IMR-90 (cell line): ENCODE data around the gene CYB5RL. TPM values are rescaled to one million over a fixed set of nuclear protein-coding genes. Genes with fewer than 3 reads are reported as not detected.

Experiments used
- ATAC-seq: fragments of 200-7000 bp; cut with Tn5 transposase; 2 replicates; pipeline ENCODE4 v1.9.1; 2020; ENCODE audit warnings: low read depth, mild to moderate bottlenecking, moderate library complexity
- BruUV-seq: library from RNA; stranded (reverse); fragments of 400-500 nt; replicated peaks from 2 replicates; lab custom pipeline; 2021; lab: Mats Ljungman, UMichigan
- CTCF ChIA-PET: fragments of 300-600 bp; formaldehyde crosslinking; extraction: SDS; loops from one replicate; lab custom pipeline; 2021; ENCODE audit warnings: antibody characterized with exemption; lab: Yijun Ruan, JAX
- POLR2A ChIA-PET: fragments of 300-600 bp; sonication (Branson Sonifier 250); formaldehyde crosslinking; loops from one replicate; lab custom pipeline; 2022; ENCODE audit warnings: antibody characterized with exemption; ENCODE audit not compliant: unreplicated experiment; lab: Charles Lee
- DNase-seq: peaks from one replicate; pipeline ENCODE4 v3.0.0; 2013
- H2AFZ ChIP-seq: replicated peaks from 2 replicates; pipeline ENCODE3; 2013; ENCODE audit warnings: low read length, mild to moderate bottlenecking; ENCODE audit not compliant: poor library complexity
- H2AK5ac ChIP-seq: 2 replicates; pipeline ENCODE4 v1.6.1; 2013; ENCODE audit warnings: low read depth, low read length, inconsistent platforms
- H2AK9ac ChIP-seq: replicated peaks from 2 replicates; pipeline ENCODE3; 2013; ENCODE audit warnings: mild to moderate bottlenecking, low read depth, low read length, moderate library complexity; ENCODE audit not compliant: poor library complexity
- H2BK120ac ChIP-seq: 2 replicates; pipeline ENCODE4 v1.6.1; 2013; ENCODE audit warnings: low read depth, low read length, inconsistent platforms
- H2BK15ac ChIP-seq: 3 replicates; pipeline ENCODE4 v1.6.1; 2013; ENCODE audit warnings: low read depth, low read length, inconsistent platforms
- H2BK20ac ChIP-seq: 2 replicates; pipeline ENCODE4 v1.6.1; 2013; ENCODE audit warnings: low read depth, mild to moderate bottlenecking, inconsistent platforms, low read length, moderate library complexity
- H2BK5ac ChIP-seq: 2 replicates; pipeline ENCODE4 v1.6.1; 2013; ENCODE audit warnings: mild to moderate bottlenecking, low read depth, low read length, inconsistent platforms; ENCODE audit not compliant: poor library complexity, severe bottlenecking
- H3K14ac ChIP-seq: replicated peaks from 2 replicates; pipeline ENCODE4 v1.6.1; 2013; ENCODE audit warnings: low read depth, low read length, inconsistent platforms
- H3K18ac ChIP-seq: 2 replicates; pipeline ENCODE4 v1.6.1; 2013; ENCODE audit warnings: low read depth, low read length, control low read depth
- H3K23ac ChIP-seq: 2 replicates; pipeline ENCODE4 v1.6.1; 2013; ENCODE audit warnings: low read depth, low read length, inconsistent platforms
- H3K27ac ChIP-seq: 2 replicates; pipeline ENCODE4 v1.5.1; 2013; ENCODE audit warnings: mild to moderate bottlenecking, control low read depth, low read length; ENCODE audit not compliant: insufficient read depth
- H3K27me3 ChIP-seq: 2 replicates; pipeline ENCODE4 v1.6.1; 2013; ENCODE audit warnings: low read length; ENCODE audit not compliant: control insufficient read depth, insufficient read depth
- H3K36me3 ChIP-seq: 2 replicates; pipeline ENCODE4 v1.6.1; 2013; ENCODE audit warnings: low read length, mixed read lengths; ENCODE audit not compliant: control insufficient read depth, insufficient read depth
- H3K4ac ChIP-seq: 2 replicates; pipeline ENCODE4 v1.6.1; 2013; ENCODE audit warnings: low read depth, low read length, inconsistent platforms
- H3K4me1 ChIP-seq: 2 replicates; pipeline ENCODE4 v1.6.1; 2013; ENCODE audit warnings: low read length, mixed read lengths; ENCODE audit not compliant: control insufficient read depth, insufficient read depth
- H3K4me2 ChIP-seq: 2 replicates; pipeline ENCODE4 v1.6.1; 2013; ENCODE audit warnings: low read depth, mild to moderate bottlenecking, control low read depth, low read length, moderate library complexity
- H3K4me3 ChIP-seq: 2 replicates; pipeline ENCODE4 v1.5.1; 2013; ENCODE audit warnings: low read depth, mild to moderate bottlenecking, control low read depth, low read length, moderate library complexity; ENCODE audit not compliant: insufficient read depth
- H3K56ac ChIP-seq: 2 replicates; pipeline ENCODE4 v1.6.1; 2013; ENCODE audit warnings: low read length, inconsistent platforms; ENCODE audit not compliant: insufficient read depth; ENCODE audit errors: extremely low read depth
- H3K79me1 ChIP-seq, 2 experiments: 2 replicates each; pipeline ENCODE4 v1.6.1; 2013; ENCODE audit warnings: low read length in 2 of 2, inconsistent platforms in 1 of 2, low read depth in 1 of 2
- H3K9ac ChIP-seq: 2 replicates; pipeline ENCODE4 v1.6.1; 2013; ENCODE audit warnings: low read depth, low read length, control low read depth
- H3K9me1 ChIP-seq: 2 replicates; pipeline ENCODE4 v1.6.1; 2013; ENCODE audit warnings: low read length, inconsistent platforms; ENCODE audit not compliant: insufficient read depth
- H3K9me3 ChIP-seq: 2 replicates; pipeline ENCODE4 v1.6.1; 2013; ENCODE audit warnings: low read length; ENCODE audit not compliant: control insufficient read depth, insufficient read depth
- H4K20me1 ChIP-seq: 2 replicates; pipeline ENCODE4 v1.6.1; 2013; ENCODE audit warnings: low read length, inconsistent platforms; ENCODE audit not compliant: insufficient read depth
- H4K5ac ChIP-seq: 2 replicates; pipeline ENCODE4 v1.6.1; 2013; ENCODE audit warnings: mild to moderate bottlenecking, low read depth, low read length, control low read depth
- H4K8ac ChIP-seq, 2 experiments: 2 replicates each; pipeline ENCODE4 v1.6.1; 2013; ENCODE audit warnings: low read depth in 2 of 2, low read length in 2 of 2, control low read depth in 1 of 2, inconsistent platforms in 1 of 2
- H4K91ac ChIP-seq: 2 replicates; pipeline ENCODE4 v1.6.1; 2013; ENCODE audit warnings: low read depth, low read length, inconsistent platforms; ENCODE audit not compliant: insufficient read depth
- BHLHE40 ChIP-seq: fragments of 150-350 bp; IDR thresholded peaks from 2 replicates; pipeline ENCODE4 v1.6.1; 2016; ENCODE audit warnings: mild to moderate bottlenecking, low read depth, low read length
- CEBPB ChIP-seq: IDR thresholded peaks from 2 replicates; pipeline ENCODE4 v1.6.1; 2012; ENCODE audit warnings: low read depth, low read length, improper control_type of control experiment
- CHD1 ChIP-seq: IDR thresholded peaks from 2 replicates; pipeline ENCODE4 v1.6.1; 2012; ENCODE audit warnings: low read depth, low read length, improper control_type of control experiment
- FOS ChIP-seq: fragments of 150-350 bp; IDR thresholded peaks from 2 replicates; pipeline ENCODE4 v1.6.1; 2016; ENCODE audit warnings: low read depth, low read length
- MAFK ChIP-seq: IDR thresholded peaks from 2 replicates; pipeline ENCODE4 v1.6.1; 2012; ENCODE audit warnings: low read depth, low read length, improper control_type of control experiment
- MAZ ChIP-seq: IDR thresholded peaks from 2 replicates; pipeline ENCODE4 v1.6.1; 2012; ENCODE audit warnings: low read depth, mild to moderate bottlenecking, low read length, improper control_type of control experiment, moderate library complexity, borderline replicate concordance
- MXI1 ChIP-seq: IDR thresholded peaks from 2 replicates; pipeline ENCODE4 v1.6.1; 2012; ENCODE audit warnings: low read depth, mild to moderate bottlenecking, low read length, moderate library complexity, borderline replicate concordance
- NFE2L2 ChIP-seq: fragments of 150-350 bp; IDR thresholded peaks from 2 replicates; pipeline ENCODE4 v1.6.1; 2016; ENCODE audit warnings: low read depth, mild to moderate bottlenecking, low read length
- POLR2A ChIP-seq: IDR thresholded peaks from 2 replicates; pipeline ENCODE4 v1.6.1; 2012; ENCODE audit warnings: mild to moderate bottlenecking, low read depth, low read length
- RAD21 ChIP-seq: IDR thresholded peaks from 2 replicates; pipeline ENCODE4 v1.6.1; 2012; ENCODE audit warnings: low read length, improper control_type of control experiment
- RCOR1 ChIP-seq: IDR thresholded peaks from 2 replicates; pipeline ENCODE4 v1.6.1; 2012; ENCODE audit warnings: mild to moderate bottlenecking, low read length, improper control_type of control experiment; ENCODE audit not compliant: insufficient replicate concordance
- RFX5 ChIP-seq: IDR thresholded peaks from 2 replicates; pipeline ENCODE4 v1.8.0; 2012; ENCODE audit warnings: low read depth, mild to moderate bottlenecking, low read length, moderate library complexity
- SMC3 ChIP-seq: fragments of 150-350 bp; IDR thresholded peaks from 2 replicates; pipeline ENCODE4 v1.6.1; 2016; ENCODE audit warnings: low read depth, mild to moderate bottlenecking, antibody characterized with exemption, low read length, moderate library complexity
- WGBS, 2 experiments: methylation state at CpG; one replicate each; pipeline versions ENCODE4 v1.1.5 to v1.1.7; 2013; ENCODE audit warnings: missing lambda C conversion rate in 2 of 2; ENCODE audit not compliant: insufficient read length in 1 of 2; ENCODE audit errors: extremely low coverage in 2 of 2; 5-methylcytosine and 5-hydroxymethylcytosine counted together
- dilution Hi-C: fragments of 300-500 bp; cut with HindIII; formaldehyde crosslinking; loops from one replicate; pipeline ENCODE4 v1.14.3; 2018; ENCODE audit warnings: low sequenced_read_pairs; ENCODE audit not compliant: unreplicated experiment
- in situ Hi-C: fragments of 300-500 bp; cut with MboI; formaldehyde crosslinking; loops from 3 replicates; pipeline ENCODE4 v1.14.3; 2019; ENCODE audit warnings: low sequenced_read_pairs, inconsistent platforms, mixed read lengths
- intact Hi-C: fragments of 100-400 bp; cut with micrococcal nuclease; formaldehyde crosslinking; loops from 2 replicates; pipeline ENCODE4 v1.10.0; 2022
- polyA plus RNA-seq, 3 experiments: library from polyadenylated mRNA; depleted of rRNA; stranded (reverse); fragments of >200 nt; gene quantifications; 2 replicates each; pipeline ENCODE4 v1.2.3, GENCODE V29; 2012; ENCODE audit warnings: low replicate concordance in 1 of 3
- total RNA-seq: library from RNA; depleted of rRNA; stranded (reverse); fragments of >200 nt; gene quantifications from 2 replicates; pipeline ENCODE4 v1.2.3, GENCODE V29; 2012
- TF ChIP-seq, protein P1 (sequence below): fragments of 150-350 bp; IDR thresholded peaks from 2 replicates; pipeline ENCODE4 v1.6.1; 2017; ENCODE audit warnings: mild to moderate bottlenecking, antibody characterized with exemption, low read length, low read depth
- TF ChIP-seq, protein P2 (sequence below): fragments of 150-350 bp; IDR thresholded peaks from 2 replicates; pipeline ENCODE4 v1.6.1; 2016; ENCODE audit warnings: low read depth, mild to moderate bottlenecking, low read length, moderate library complexity, borderline replicate concordance
- TF ChIP-seq, protein P3 (sequence below): conservative IDR thresholded peaks from 2 replicates; pipeline ENCODE4 v1.5.1; 2012; ENCODE audit warnings: mild to moderate bottlenecking, low read depth, low read length, improper control_type of control experiment

Gene CYB5RL
- total and polyA plus RNA-seq, 2 of the 4 experiments (the other 2 are of a cell fraction), result 3.8 to 4.3 TPM

DNA sequence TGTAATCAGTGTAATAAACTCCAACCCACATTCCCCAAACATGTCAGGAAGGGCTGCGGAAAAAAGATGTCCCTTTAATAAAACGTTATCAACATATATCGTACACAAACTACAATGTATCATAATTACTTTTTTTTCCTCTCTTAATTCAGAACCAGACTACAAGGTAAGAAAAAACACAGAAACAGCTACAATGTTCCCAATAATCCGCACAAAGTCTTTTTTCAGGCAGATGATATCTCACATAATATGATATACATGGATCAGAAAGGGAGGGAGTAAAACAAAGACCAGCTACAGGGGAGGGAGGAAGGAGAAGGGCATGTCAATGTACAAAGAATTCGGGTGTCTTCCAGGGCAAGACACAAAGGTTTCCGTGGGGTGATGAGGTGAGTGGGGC, 25.5 kb upstream of the CYB5RL start:
- Histone ChIP-seq H3K27ac (no peak overlapping the region), H3K27me3 (no peaks in the 10 kb centered on the region), H3K18ac (no peak overlapping the region), H3K36me3 (peaks cover 19% of the 10 kb centered on the region; the same call in 1 of the 2 replicates), H3K9me1 (peaks cover 20% of the 10 kb centered on the region), H2AK5ac (no peak overlapping the region), H3K56ac (no peak overlapping the region), H2BK15ac (no peak overlapping the region), H3K14ac (no peak overlapping the region), H2AFZ (no peak overlapping the region), H2AK9ac (no peak overlapping the region), H2BK120ac (no peak overlapping the region), H4K91ac (no peak overlapping the region), H3K23ac (no peak overlapping the region), H3K4me1 (peaks cover 22% of the 10 kb centered on the region), H3K9me3 (no peaks in the 10 kb centered on the region), H3K4ac (no peak overlapping the region), H4K20me1 (peaks cover 10% of the 10 kb centered on the region), H3K4me2 (no peak overlapping the region), H2BK5ac (no peak overlapping the region), H4K8ac (no peak overlapping the region), H3K4me3 (no peak overlapping the region), H2BK20ac (no peak overlapping the region), H3K79me1 (peaks cover 0 to 5% of the 10 kb centered on the region in 2 experiments; a peak in 1 of 4 replicates), H4K5ac (no peak overlapping the region), H3K9ac (no peak overlapping the region)
- no TSS peak for BruUV-seq
- dilution Hi-C loops (no loop called here), intact Hi-C loops (loop anchor here (10.0 kb wide), 1 partner anchor 179 kb away; the partner anchor contains the start of gene SSBP3), in situ Hi-C loops (no loop called here)
- no peak for ATAC-seq
- WGBS, 2 experiments, result 100% methylated on average over 2 of the region's 6 CpGs; no CpG with 5 or more reads in 1 of the 2 experiments
- TF ChIP-seq MAZ (no peak), NFE2L2 (no peak), BHLHE40 (no peak), RAD21 (no peak), MAFK (no peak), CEBPB (no peak), CHD1 (no peak), SMC3 (no peak), POLR2A (no peak), RFX5 (no peak), RCOR1 (no peak), MXI1 (no peak), FOS (no peak)
- TF ChIP-seq, protein P1, sequence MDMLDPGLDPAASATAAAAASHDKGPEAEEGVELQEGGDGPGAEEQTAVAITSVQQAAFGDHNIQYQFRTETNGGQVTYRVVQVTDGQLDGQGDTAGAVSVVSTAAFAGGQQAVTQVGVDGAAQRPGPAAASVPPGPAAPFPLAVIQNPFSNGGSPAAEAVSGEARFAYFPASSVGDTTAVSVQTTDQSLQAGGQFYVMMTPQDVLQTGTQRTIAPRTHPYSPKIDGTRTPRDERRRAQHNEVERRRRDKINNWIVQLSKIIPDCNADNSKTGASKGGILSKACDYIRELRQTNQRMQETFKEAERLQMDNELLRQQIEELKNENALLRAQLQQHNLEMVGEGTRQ, result no peak
- TF ChIP-seq, protein P2, sequence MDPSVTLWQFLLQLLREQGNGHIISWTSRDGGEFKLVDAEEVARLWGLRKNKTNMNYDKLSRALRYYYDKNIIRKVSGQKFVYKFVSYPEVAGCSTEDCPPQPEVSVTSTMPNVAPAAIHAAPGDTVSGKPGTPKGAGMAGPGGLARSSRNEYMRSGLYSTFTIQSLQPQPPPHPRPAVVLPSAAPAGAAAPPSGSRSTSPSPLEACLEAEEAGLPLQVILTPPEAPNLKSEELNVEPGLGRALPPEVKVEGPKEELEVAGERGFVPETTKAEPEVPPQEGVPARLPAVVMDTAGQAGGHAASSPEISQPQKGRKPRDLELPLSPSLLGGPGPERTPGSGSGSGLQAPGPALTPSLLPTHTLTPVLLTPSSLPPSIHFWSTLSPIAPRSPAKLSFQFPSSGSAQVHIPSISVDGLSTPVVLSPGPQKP, result no peak
- TF ChIP-seq, protein P3, sequence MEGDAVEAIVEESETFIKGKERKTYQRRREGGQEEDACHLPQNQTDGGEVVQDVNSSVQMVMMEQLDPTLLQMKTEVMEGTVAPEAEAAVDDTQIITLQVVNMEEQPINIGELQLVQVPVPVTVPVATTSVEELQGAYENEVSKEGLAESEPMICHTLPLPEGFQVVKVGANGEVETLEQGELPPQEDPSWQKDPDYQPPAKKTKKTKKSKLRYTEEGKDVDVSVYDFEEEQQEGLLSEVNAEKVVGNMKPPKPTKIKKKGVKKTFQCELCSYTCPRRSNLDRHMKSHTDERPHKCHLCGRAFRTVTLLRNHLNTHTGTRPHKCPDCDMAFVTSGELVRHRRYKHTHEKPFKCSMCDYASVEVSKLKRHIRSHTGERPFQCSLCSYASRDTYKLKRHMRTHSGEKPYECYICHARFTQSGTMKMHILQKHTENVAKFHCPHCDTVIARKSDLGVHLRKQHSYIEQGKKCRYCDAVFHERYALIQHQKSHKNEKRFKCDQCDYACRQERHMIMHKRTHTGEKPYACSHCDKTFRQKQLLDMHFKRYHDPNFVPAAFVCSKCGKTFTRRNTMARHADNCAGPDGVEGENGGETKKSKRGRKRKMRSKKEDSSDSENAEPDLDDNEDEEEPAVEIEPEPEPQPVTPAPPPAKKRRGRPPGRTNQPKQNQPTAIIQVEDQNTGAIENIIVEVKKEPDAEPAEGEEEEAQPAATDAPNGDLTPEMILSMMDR, result no peak
- DNase-seq, result no peak
- ChIA-PET CTCF (no interaction called here), POLR2A (no interaction called here)
